HT1080 (cell line): ENCODE measurements around the gene EYA4. TPM values are rescaled to one million over a fixed set of nuclear protein-coding genes. Genes with fewer than 3 reads are reported as not detected.
A peak's percentile ranks its signal among the peaks of the same experiment; 100 is the strongest.

ENCODE experiments used
- DNase-seq: peaks from one replicate; pipeline ENCODE4 v3.0.0-alpha.2; 2015; ENCODE audit warnings: low read depth
- polyA plus RNA-seq, 2 experiments: library from polyadenylated mRNA; depleted of rRNA; stranded (reverse); fragments of >200 nt; gene quantifications; 2 replicates each; pipeline ENCODE4 v1.2.3, GENCODE V29; 2015
- total RNA-seq: library from RNA; depleted of rRNA; stranded (reverse); fragments of >200 nt; shearing (Covaris generic); gene quantifications from 2 replicates; pipeline ENCODE4 v1.2.3, GENCODE V29; 2014; rRNA removed

EYA4 gene
- total RNA-seq, result 18.5 and 23.7 TPM in 2 replicates
- polyA plus RNA-seq (2015; cell fraction: cytosol; rRNA removed), result 4.3 and 5.7 TPM in 2 replicates
- polyA plus RNA-seq (2015; cell fraction: nucleus; rRNA removed), result 14.7 and 14.8 TPM in 2 replicates

GRCh38 chr6:133241086-133241900 lies at the start of gene EYA4:
EYA4 (plus strand) TSS chr6:133241357; CDS start chr6:133274781, 33,424 bp downstream.
- peak; percentile 71 for DNase-seq

- DNase-seq, result no peak
These were observed 47.8 kb upstream of the EYA4 start for GRCh38 chr6:133193396-133193795.

- peak; percentile 89 for DNase-seq
These were observed 42.4 kb upstream of the EYA4 start for GRCh38 chr6:133198725-133199124.

DNA sequence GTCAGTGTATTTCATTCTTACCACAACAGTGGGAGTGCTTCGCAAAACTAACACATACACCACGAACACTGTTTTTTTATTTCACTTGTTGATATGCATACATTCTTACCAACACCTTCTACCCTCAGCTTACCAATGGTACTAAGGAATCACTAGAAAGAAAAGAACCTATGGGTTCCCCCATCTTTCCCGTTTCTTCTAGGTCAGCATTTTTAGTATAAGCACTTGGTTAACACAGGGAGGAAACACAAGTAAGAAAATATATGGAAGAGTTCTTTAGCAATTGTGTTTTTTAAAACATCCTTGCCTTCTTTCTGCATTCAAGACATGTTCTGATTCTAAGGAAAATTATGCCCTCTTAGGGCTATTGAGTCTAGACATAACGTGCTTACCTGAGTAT lies 39.9 kb upstream of the EYA4 start:
- DNase-seq, result no peak

GRCh38 chr6:133202610-133203343 lies 38.4 kb upstream of the EYA4 start:
- DNase-seq, result peak; percentile 81

DNA sequence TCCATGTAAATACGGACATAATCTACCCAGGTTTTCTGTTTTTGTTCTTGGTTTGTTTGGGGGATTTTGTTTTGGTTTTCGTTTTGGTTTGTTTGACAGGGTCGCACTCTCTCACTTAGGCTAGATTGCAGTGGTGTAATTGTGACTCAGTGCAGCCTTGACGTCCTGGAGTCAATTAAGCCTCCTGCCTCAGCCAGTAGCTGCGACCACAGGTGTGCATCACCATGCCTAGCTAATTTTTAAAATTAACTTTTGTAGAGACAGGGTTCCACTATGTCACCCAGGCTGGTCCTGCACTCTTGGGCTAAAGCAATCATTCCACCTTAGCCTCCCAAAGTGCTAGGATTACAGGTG lies 37.8 kb upstream of the EYA4 start:
- no peak for DNase-seq

DNA sequence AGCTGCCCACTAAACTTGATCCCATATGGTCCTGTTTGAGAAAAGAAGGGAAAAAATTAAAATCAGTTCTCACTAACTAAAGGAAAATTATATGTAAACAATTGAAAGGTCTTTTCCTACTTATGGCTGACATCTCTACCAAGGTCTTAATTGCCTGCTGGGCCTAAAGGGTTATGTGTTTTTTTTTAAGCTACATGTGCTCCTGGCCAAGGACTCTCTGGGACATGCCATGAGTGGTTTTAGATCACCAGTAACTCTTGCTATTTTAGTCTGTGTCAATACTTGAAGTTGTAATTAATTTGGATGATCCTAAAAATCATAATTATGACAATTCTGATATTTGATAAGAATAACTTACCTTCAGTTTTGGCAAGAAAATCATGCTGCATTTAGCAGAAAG lies 35.9 kb upstream of the EYA4 start:
- no peak for DNase-seq

GRCh38 chr6:133206942-133207341 lies 34.2 kb upstream of the EYA4 start:
- DNase-seq, result no peak

GRCh38 chr6:133207754-133208153 lies 33.4 kb upstream of the EYA4 start:
- no peak for DNase-seq

DNA sequence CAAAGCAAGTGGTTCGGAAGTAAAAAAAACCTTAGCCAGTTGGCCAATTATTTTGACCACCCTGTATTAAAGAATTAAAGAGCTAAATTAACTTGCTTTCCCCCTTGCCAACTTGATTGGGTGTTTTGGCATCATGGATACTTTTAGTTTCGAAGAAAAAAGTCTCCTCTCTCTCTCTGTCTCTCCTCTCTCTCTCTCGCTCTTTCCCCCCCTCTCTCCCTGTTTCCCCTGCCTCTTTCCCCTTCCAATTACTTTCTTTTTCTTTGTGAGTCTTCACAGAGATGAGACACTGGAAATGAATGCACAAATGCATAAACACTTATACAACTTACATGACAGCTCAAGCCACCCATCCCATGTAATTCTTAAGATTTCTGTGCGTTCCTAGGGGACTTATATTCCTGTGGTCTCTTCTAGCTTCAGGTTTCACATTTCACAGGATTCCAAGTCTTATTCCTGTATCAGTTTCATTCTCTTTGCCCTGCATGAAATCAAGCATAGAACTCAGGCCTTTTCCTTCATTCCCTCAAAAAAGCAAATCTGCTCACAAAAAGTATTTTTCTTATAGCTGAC lies 32.9 kb upstream of the EYA4 start:
- DNase-seq, result no peak

DNA sequence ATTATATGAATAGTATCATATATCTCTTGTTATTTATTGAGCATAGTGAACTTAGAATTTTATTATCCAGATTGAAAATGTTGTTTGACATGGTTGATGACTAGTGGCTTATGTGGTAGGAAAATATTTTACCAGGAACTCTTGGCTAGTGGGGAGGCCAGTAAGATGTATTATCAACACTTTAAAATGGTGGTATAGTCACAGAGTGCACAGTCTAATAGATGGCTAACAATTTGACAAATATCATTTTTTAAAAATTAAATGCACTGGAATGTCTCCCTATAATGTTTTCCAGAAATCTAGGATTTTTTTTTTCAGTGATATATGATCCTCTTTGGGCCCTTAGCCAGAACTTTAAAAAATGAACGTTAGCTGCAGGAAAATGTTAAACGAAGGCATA lies 26.9 kb upstream of the EYA4 start:
- no peak for DNase-seq

GRCh38 chr6:133218852-133219251 lies 22.3 kb upstream of the EYA4 start:
- DNase-seq, result peak; percentile 46

- no peak for DNase-seq
These were observed 17.6 kb upstream of the EYA4 start for GRCh38 chr6:133223452-133224029.

- DNase-seq, result no peak
These were observed 15.6 kb upstream of the EYA4 start for GRCh38 chr6:133225560-133225959.

DNA sequence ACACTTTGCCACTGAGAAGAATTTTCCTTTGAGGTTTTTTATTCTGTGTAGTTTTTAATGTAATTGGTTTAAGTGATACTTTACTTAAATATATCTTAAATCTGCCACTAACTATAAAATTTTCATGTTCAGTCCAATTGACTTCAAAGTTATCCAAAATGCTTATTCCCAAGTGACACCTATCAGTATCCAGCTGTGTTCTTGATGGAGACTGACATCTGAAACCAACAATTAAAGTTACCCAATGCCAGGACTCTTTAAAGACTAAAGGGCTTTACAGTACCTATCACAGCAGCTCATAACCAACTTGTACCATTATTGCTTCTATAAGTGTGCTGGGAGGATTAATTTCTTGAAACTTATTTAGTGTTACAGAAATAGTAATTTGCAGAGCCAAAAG lies 13.8 kb upstream of the EYA4 start:
- no peak for DNase-seq

DNA sequence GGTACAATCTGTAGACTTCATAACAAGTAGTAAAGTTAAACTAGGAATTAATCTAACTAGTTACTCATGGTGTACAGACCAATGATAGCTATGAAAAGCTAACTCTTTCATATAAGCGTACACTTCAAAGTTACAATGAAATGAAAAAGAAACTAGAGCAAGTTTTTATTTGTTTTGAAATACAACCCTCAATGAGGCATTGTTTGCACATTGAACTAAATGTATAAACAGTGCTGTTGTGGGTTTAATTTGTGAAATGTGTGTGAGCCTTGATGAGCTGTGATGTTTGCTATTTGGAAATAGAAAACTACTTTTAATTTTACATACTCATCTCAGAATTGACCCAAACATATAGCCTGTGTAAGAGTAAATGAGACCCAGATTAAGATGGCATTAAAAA lies 11.1 kb upstream of the EYA4 start:
- no peak for DNase-seq

DNA sequence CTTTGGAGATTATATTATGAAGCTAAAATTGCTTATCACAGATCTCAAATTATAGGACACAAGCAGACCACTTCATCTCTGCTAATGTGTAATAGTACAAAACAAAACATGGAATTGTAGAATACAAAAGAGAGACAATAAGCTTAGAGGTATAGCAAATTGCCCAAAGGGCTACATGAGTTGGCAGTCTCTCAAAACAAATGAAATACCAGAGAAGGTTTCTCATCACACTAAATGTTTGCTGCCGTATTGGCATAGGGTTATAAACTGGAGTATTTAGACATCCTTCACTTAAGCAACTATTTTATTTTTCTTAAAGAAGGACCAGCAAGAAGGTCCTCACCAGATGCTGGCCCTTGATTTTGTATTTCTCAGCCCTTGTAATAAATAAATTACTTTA lies 5.9 kb upstream of the EYA4 start:
- no peak for DNase-seq

GRCh38 chr6:133236932-133237331 lies 4.2 kb upstream of the EYA4 start:
- no peak for DNase-seq

DNA sequence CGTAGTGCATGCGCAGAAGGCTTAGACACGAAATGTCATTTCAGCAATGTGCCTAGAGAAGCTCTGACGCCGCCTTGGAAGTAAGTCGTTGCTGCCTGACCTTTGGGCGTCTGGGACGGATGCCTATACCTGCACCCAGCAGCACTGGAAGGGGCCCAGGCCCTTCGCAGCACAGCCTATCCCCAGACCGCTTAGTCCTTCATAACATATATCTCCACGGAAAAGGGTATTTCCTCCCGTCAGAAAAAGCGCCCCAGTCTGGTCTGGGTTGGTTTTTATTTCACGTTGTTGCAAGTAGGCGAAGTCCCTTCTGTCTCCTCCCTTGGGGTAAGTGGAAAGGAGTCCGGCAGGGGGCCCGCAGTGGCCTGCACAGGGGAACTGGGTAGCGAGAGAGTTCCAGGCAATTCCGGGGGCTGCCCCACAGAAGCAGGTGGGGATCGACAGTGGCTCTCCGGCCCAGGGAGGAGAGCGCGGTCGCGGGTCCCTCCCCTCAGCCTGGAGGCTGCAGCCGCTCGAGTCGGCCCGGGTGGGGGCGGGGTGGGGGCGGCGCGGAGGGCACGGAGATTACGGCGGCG lies 559 bp upstream of the EYA4 start:
- DNase-seq, result peak; percentile 73

GRCh38 chr6:133241901-133242636 lies 912 bp downstream of the EYA4 start:
- peak; percentile 40 for DNase-seq
